Measurements from ENCODE around the gene RRAD. TPM values are rescaled to one million over a fixed set of nuclear protein-coding genes. Genes with fewer than 3 reads are reported as not detected.

RRAD gene
- total and polyA plus RNA-seq, 4 donors = 0.14 to 0.61 (median 0.54) TPM

- Histone ChIP-seq H3K4me3 (ENCODE audit: low read depth in 1 of 3, low read length in 3 of 3) (no peak overlapping the region), H3K9me3 (ENCODE audit: control insufficient read depth in 4 of 4, low read length in 3 of 4) (no peaks in the 10 kb centered on the region), H3K4me1 (ENCODE audit: control insufficient read depth in 4 of 4, insufficient read depth in 4 of 4, low read length in 3 of 4) (peaks cover 0 to 20% (median 13%) of the 10 kb centered on the region in 4 donors), H3K27ac (ENCODE audit: low read depth in 1 of 2, low read length in 2 of 2) (no peak overlapping the region), H3K36me3 (ENCODE audit: control insufficient read depth in 4 of 4, insufficient read depth in 3 of 4, low read depth in 1 of 4, low read length in 3 of 4) (peaks cover 0 to 8% (median 6%) of the 10 kb centered on the region in 4 donors), H3K9ac (ENCODE audit: low read depth in 1 of 2, low read length in 2 of 2) (no peak overlapping the region), H3K27me3 (ENCODE audit: control insufficient read depth in 4 of 4, insufficient read depth in 4 of 4, low read length in 3 of 4) (no peaks in the 10 kb centered on the region)
- TF ChIP-seq REST (IDR thresholded peaks at IDR 0.05) (no peak), EGR1 (IDR thresholded peaks at IDR 0.05; ENCODE audit: low read depth in 2 of 2) (no peak), JUND (IDR thresholded peaks at IDR 0.05) (no peak), CTCF (IDR thresholded peaks at IDR 0.05; ENCODE audit: low read depth, low read length, missing input control) (no peak), RXRA (IDR thresholded peaks at IDR 0.05) (no peak), HNF4G (IDR thresholded peaks at IDR 0.05) (no peak), GABPA (IDR thresholded peaks at IDR 0.05 in 1 of 2, conservative IDR thresholded peaks at IDR 0.05 in 1 of 2) (no peak), FOXA1 (IDR thresholded peaks at IDR 0.05) (no peak), SP1 (IDR thresholded peaks at IDR 0.05) (no peak)
- 87% methylated on average over 9 of the region's 9 CpGs for WGBS
- no peak for DNase-seq (ENCODE audit: low spot score)
Observed at GRCh38 chr16:66972983-66973382, 47.6 kb upstream of the RRAD start.

- no peaks in the 10 kb centered on the region for H3K9me3 ChIP-seq (ENCODE audit: control insufficient read depth in 4 of 4, low read length in 3 of 4)
- no peak overlapping the region for H3K27ac ChIP-seq (ENCODE audit: low read depth in 1 of 2, low read length in 2 of 2)
- H3K27me3 ChIP-seq (ENCODE audit: control insufficient read depth in 4 of 4, insufficient read depth in 4 of 4, low read length in 3 of 4) = no peaks in the 10 kb centered on the region
- 84% methylated on average over 10 of the region's 10 CpGs for WGBS
- peaks cover 0 to 16% (median 11%) of the 10 kb centered on the region in 4 donors for H3K4me1 ChIP-seq (ENCODE audit: control insufficient read depth in 4 of 4, insufficient read depth in 4 of 4, low read length in 3 of 4)
- TF ChIP-seq ZBTB33 (IDR thresholded peaks at IDR 0.05) (no peak), NR2F2 (IDR thresholded peaks at IDR 0.05) (no peak), ATF3 (IDR thresholded peaks at IDR 0.05) (no peak), HNF4A (conservative IDR thresholded peaks at IDR 0.05) (no peak), EGR1 (IDR thresholded peaks at IDR 0.05; ENCODE audit: low read depth in 2 of 2) (no peak), GABPA (IDR thresholded peaks at IDR 0.05 in 1 of 2, conservative IDR thresholded peaks at IDR 0.05 in 1 of 2) (no peak), RXRA (IDR thresholded peaks at IDR 0.05) (no peak), TAF1 (conservative IDR thresholded peaks at IDR 0.05) (no peak), REST (IDR thresholded peaks at IDR 0.05) (no peak), MAX (IDR thresholded peaks at IDR 0.05) (no peak), JUND (IDR thresholded peaks at IDR 0.05) (no peak), YY1 (IDR thresholded peaks at IDR 0.05) (no peak), FOXA1 (IDR thresholded peaks at IDR 0.05) (no peak)
- peaks cover 0 to 8% (median 6%) of the 10 kb centered on the region in 4 donors for H3K36me3 ChIP-seq (ENCODE audit: control insufficient read depth in 4 of 4, insufficient read depth in 3 of 4, low read depth in 1 of 4, low read length in 3 of 4)
- H3K9ac ChIP-seq (ENCODE audit: low read depth in 1 of 2, low read length in 2 of 2) = no peak overlapping the region
- no peak overlapping the region for H3K4me3 ChIP-seq (ENCODE audit: low read depth in 1 of 3, low read length in 3 of 3)
- DNase-seq (ENCODE audit: low spot score) = no peak
Observed at GRCh38 chr16:66970775-66971720, 45.7 kb upstream of the RRAD start.

Measured in liver (tissue), 9 donors.